Mesenchymal stem cell (in vitro differentiated cells and primary cell): Measurements from ENCODE around the gene ATP1A4.
A peak's percentile ranks its signal among the peaks of the same experiment; 100 is the strongest.

Experiments
- DNase-seq: peaks from one replicate; pipeline ENCODE4 v3.0.0-alpha.2; 2013
- H2AFZ ChIP-seq: one replicate; pipeline ENCODE4 v1.6.1; 2013; ENCODE audit warnings: low read depth, mild to moderate bottlenecking, control low read depth, inconsistent platforms, low read length, moderate library complexity
- H2AK5ac ChIP-seq: 2 replicates; pipeline ENCODE4 v1.6.1; 2013; ENCODE audit warnings: low read length, moderate library complexity, mild to moderate bottlenecking, inconsistent platforms; ENCODE audit not compliant: severe bottlenecking
- H2BK120ac ChIP-seq: one replicate; pipeline ENCODE4 v1.6.1; 2013; ENCODE audit warnings: low read depth, mild to moderate bottlenecking, inconsistent platforms, low read length, moderate library complexity
- H2BK12ac ChIP-seq, 2 experiments: one replicate each; pipeline ENCODE4 v1.6.1; 2013; ENCODE audit warnings: inconsistent platforms in 2 of 2, low read length in 2 of 2, mild to moderate bottlenecking in 2 of 2, moderate library complexity in 2 of 2, control low read depth in 1 of 2
- H2BK15ac ChIP-seq: one replicate; pipeline ENCODE4 v1.6.1; 2013; ENCODE audit warnings: mild to moderate bottlenecking, low read depth, inconsistent platforms; ENCODE audit not compliant: poor library complexity, severe bottlenecking
- H2BK5ac ChIP-seq: 2 replicates; pipeline ENCODE4 v1.6.1; 2013; ENCODE audit warnings: low read depth, mild to moderate bottlenecking, low read length, control low read depth, inconsistent platforms; ENCODE audit not compliant: poor library complexity, severe bottlenecking
- H3K14ac ChIP-seq, 2 experiments: one replicate each; pipeline ENCODE4 v1.6.1; 2013; ENCODE audit warnings: inconsistent platforms in 2 of 2, low read length in 2 of 2, control low read depth in 1 of 2, mild to moderate bottlenecking in 1 of 2, moderate library complexity in 1 of 2
- H3K18ac ChIP-seq, 2 experiments: one replicate each; pipeline ENCODE4 v1.6.1; 2013; ENCODE audit warnings: inconsistent platforms in 2 of 2, low read length in 2 of 2, control low read depth in 1 of 2, low read depth in 1 of 2, mild to moderate bottlenecking in 1 of 2
- H3K23ac ChIP-seq, 2 experiments: one replicate each; pipeline ENCODE4 v1.6.1; 2013; ENCODE audit warnings: inconsistent platforms in 2 of 2, low read length in 2 of 2, mild to moderate bottlenecking in 2 of 2, moderate library complexity in 2 of 2, control low read depth in 1 of 2
- H3K27ac ChIP-seq: 2 replicates; pipeline ENCODE4 v1.5.1; 2013; ENCODE audit warnings: mild to moderate bottlenecking, moderate library complexity, low read length, control low read depth, inconsistent platforms; ENCODE audit not compliant: poor library complexity, severe bottlenecking
- H3K27me3 ChIP-seq, 2 experiments: 2 replicates each; pipeline versions ENCODE4 v1.6.1 to v1.7.0; 2013; ENCODE audit warnings: low read length in 2 of 2, mild to moderate bottlenecking in 2 of 2, moderate library complexity in 2 of 2, control low read depth in 1 of 2, inconsistent platforms in 1 of 2; ENCODE audit not compliant: control insufficient read depth in 1 of 2, insufficient read depth in 1 of 2
- H3K36me3 ChIP-seq, 2 experiments: 2 replicates each; pipeline versions ENCODE4 v1.6.1 to v1.7.0; 2013; ENCODE audit warnings: low read length in 2 of 2, control low read depth in 1 of 2, inconsistent platforms in 1 of 2, low read depth in 1 of 2, mild to moderate bottlenecking in 1 of 2; ENCODE audit not compliant: insufficient read depth in 2 of 2, control insufficient read depth in 1 of 2
- H3K4ac ChIP-seq, 2 experiments: one replicate each; pipeline ENCODE4 v1.6.1; 2013; ENCODE audit warnings: inconsistent platforms in 2 of 2, low read length in 2 of 2, mild to moderate bottlenecking in 2 of 2, moderate library complexity in 2 of 2, control low read depth in 1 of 2, low read depth in 1 of 2
- H3K4me1 ChIP-seq: 2 replicates; pipeline ENCODE4 v1.6.1; 2013; ENCODE audit warnings: low read depth, low read length, control low read depth; ENCODE audit not compliant: control insufficient read depth, insufficient read depth
- H3K4me2 ChIP-seq: 2 replicates; pipeline ENCODE4 v1.6.1; 2013; ENCODE audit warnings: low read length, mild to moderate bottlenecking, inconsistent platforms; ENCODE audit not compliant: poor library complexity, severe bottlenecking
- H3K4me3 ChIP-seq, 2 experiments: 2 replicates each; pipeline versions ENCODE4 v1.5.1 to v1.7.0; 2013; ENCODE audit warnings: low read length in 2 of 2, mild to moderate bottlenecking in 2 of 2, control low read depth in 1 of 2, low read depth in 1 of 2; ENCODE audit not compliant: insufficient read depth in 1 of 2
- H3K79me1 ChIP-seq: replicated peaks from 2 replicates; pipeline ENCODE4 v1.6.1; 2013; ENCODE audit warnings: mild to moderate bottlenecking, control low read depth, low read length, inconsistent platforms; ENCODE audit not compliant: poor library complexity, severe bottlenecking
- H3K9ac ChIP-seq: 2 replicates; pipeline ENCODE4 v1.7.0; 2013; ENCODE audit warnings: mild to moderate bottlenecking, low read length, moderate library complexity
- H3K9me3 ChIP-seq: 2 replicates; pipeline ENCODE4 v1.7.0; 2013; ENCODE audit warnings: mild to moderate bottlenecking, low read length; ENCODE audit not compliant: control insufficient read depth
- H4K8ac ChIP-seq: one replicate; pipeline ENCODE4 v1.6.1; 2013; ENCODE audit warnings: inconsistent platforms, mild to moderate bottlenecking, low read length, moderate library complexity
- H4K91ac ChIP-seq: one replicate; pipeline ENCODE4 v1.6.1; 2013; ENCODE audit warnings: mild to moderate bottlenecking, low read length, inconsistent platforms
- WGBS: methylation state at CpG from one replicate; pipeline ENCODE4 v1.1.7; 2013; ENCODE audit warnings: mixed read lengths; 5-methylcytosine and 5-hydroxymethylcytosine counted together

Gene ATP1A4

GRCh38 chr1:160166166-160166868, 14.9 kb downstream of the ATP1A4 start:
- H3K18ac ChIP-seq, result no peak overlapping the region
- H2BK15ac ChIP-seq, result no peak overlapping the region
- H3K4me3 ChIP-seq, result no peak overlapping the region
- no peak overlapping the region for H4K91ac ChIP-seq
- no peak overlapping the region for H3K23ac ChIP-seq
- H3K79me1 ChIP-seq, result no peaks in the 10 kb centered on the region
- no peak overlapping the region for H3K4me2 ChIP-seq
- H3K27ac ChIP-seq, result no peak overlapping the region
- H2AFZ ChIP-seq, result no peak overlapping the region
- H3K4me1 ChIP-seq, result peaks cover 16% of the 10 kb centered on the region
- H3K36me3 ChIP-seq, result no peaks in the 10 kb centered on the region
- no peak overlapping the region for H4K8ac ChIP-seq
- H2AK5ac ChIP-seq, result no peak overlapping the region
- DNase-seq, result no peak
- H3K4ac ChIP-seq, result no peak overlapping the region
- no peak overlapping the region for H3K9ac ChIP-seq
- H3K14ac ChIP-seq, result no peak overlapping the region
- no peak overlapping the region for H2BK5ac ChIP-seq
- H2BK120ac ChIP-seq, result no peak overlapping the region
- WGBS, result 91% methylated on average over 12 of the region's 12 CpGs
- no peak overlapping the region for H2BK12ac ChIP-seq
- H3K27me3 ChIP-seq, result peaks cover 12 to 27% of the 10 kb centered on the region in 2 experiments
- H3K9me3 ChIP-seq, result no peaks in the 10 kb centered on the region

- WGBS, result 76% methylated on average over 2 of the region's 4 CpGs
Measured at GRCh38 chr1:160167056-160167455, 15.7 kb downstream of the ATP1A4 start.

GRCh38 chr1:160167580-160167979, 16.2 kb downstream of the ATP1A4 start:
- Histone ChIP-seq H3K14ac (no peak overlapping the region), H3K4me1 (peaks cover 14% of the 10 kb centered on the region), H3K27me3 (peaks cover 10 to 28% of the 10 kb centered on the region in 2 experiments), H3K79me1 (no peaks in the 10 kb centered on the region), H3K4me3 (no peak overlapping the region), H3K23ac (no peak overlapping the region), H2BK15ac (no peak overlapping the region), H2BK12ac (no peak overlapping the region), H3K36me3 (no peaks in the 10 kb centered on the region), H4K91ac (no peak overlapping the region), H2BK120ac (no peak overlapping the region), H3K4ac (no peak overlapping the region), H3K4me2 (no peak overlapping the region), H4K8ac (no peak overlapping the region), H2AK5ac (no peak overlapping the region), H2BK5ac (no peak overlapping the region), H3K9me3 (no peaks in the 10 kb centered on the region), H2AFZ (no peak overlapping the region), H3K18ac (no peak overlapping the region), H3K9ac (no peak overlapping the region), H3K27ac (no peak overlapping the region)
- WGBS, result 82% methylated on average over 6 of the region's 6 CpGs
- DNase-seq, result no peak

More at GRCh38 chr1:160167056-160167455, 15.7 kb downstream of the ATP1A4 start:
- Histone ChIP-seq H3K4me1 (peaks cover 18% of the 10 kb centered on the region), H3K36me3 (no peaks in the 10 kb centered on the region), H3K4ac (no peak overlapping the region), H3K79me1 (no peaks in the 10 kb centered on the region), H2AFZ (no peak overlapping the region), H2BK12ac (no peak overlapping the region), H4K91ac (no peak overlapping the region), H3K14ac (no peak overlapping the region), H4K8ac (no peak overlapping the region), H3K27ac (no peak overlapping the region), H3K4me2 (no peak overlapping the region), H3K27me3 (peaks cover 8 to 27% of the 10 kb centered on the region in 2 experiments), H2AK5ac (peak overlapping the region; percentile 46), H2BK5ac (no peak overlapping the region), H2BK120ac (no peak overlapping the region), H3K9ac (no peak overlapping the region), H3K9me3 (no peaks in the 10 kb centered on the region), H3K23ac (no peak overlapping the region), H3K4me3 (no peak overlapping the region), H2BK15ac (no peak overlapping the region), H3K18ac (no peak overlapping the region)
- no peak for DNase-seq

GRCh38 chr1:160168016-160168415, 16.6 kb downstream of the ATP1A4 start:
- H2AK5ac ChIP-seq, result no peak overlapping the region
- no peak overlapping the region for H3K9ac ChIP-seq
- no peak overlapping the region for H3K14ac ChIP-seq
- H3K4me2 ChIP-seq, result no peak overlapping the region
- no peaks in the 10 kb centered on the region for H3K36me3 ChIP-seq
- H2BK120ac ChIP-seq, result no peak overlapping the region
- no peak overlapping the region for H2BK15ac ChIP-seq
- peaks cover 14 to 33% of the 10 kb centered on the region in 2 experiments for H3K27me3 ChIP-seq
- H3K27ac ChIP-seq, result no peak overlapping the region
- no peak overlapping the region for H3K23ac ChIP-seq
- 96% methylated on average over 5 of the region's 5 CpGs for WGBS
- no peak overlapping the region for H2BK12ac ChIP-seq
- no peak overlapping the region for H4K8ac ChIP-seq
- peaks cover 14% of the 10 kb centered on the region for H3K4me1 ChIP-seq
- H3K4me3 ChIP-seq, result no peak overlapping the region
- no peaks in the 10 kb centered on the region for H3K9me3 ChIP-seq
- H2BK5ac ChIP-seq, result no peak overlapping the region
- H4K91ac ChIP-seq, result no peak overlapping the region
- DNase-seq, result no peak
- no peak overlapping the region for H3K18ac ChIP-seq
- no peak overlapping the region for H2AFZ ChIP-seq
- H3K4ac ChIP-seq, result no peak overlapping the region
- no peaks in the 10 kb centered on the region for H3K79me1 ChIP-seq
